Mucosa of gallbladder (tissue), 1 donor: ENCODE results near the gene TYMP. TPM values are rescaled to one million over a fixed set of nuclear protein-coding genes. Genes with fewer than 3 reads are reported as not detected.

Experiments used
- DNase-seq: peaks from one replicate; pipeline ENCODE4 v3.0.0-alpha.2; 2020; ENCODE audit warnings: low spot score
- total RNA-seq: library from RNA; stranded (reverse); gene quantifications from one replicate; pipeline ENCODE4 v1.2.1, GENCODE V29; 2021
- donor health status: DM: no; HTN: no; CAD: no.

The TYMP gene
- total RNA-seq, 1 donor from 2014 or later: 34.8 TPM

- peak; percentile 59 for DNase-seq
Measured at GRCh38 chr22:50483977-50484853, 45.6 kb downstream of the TYMP start.

DNA sequence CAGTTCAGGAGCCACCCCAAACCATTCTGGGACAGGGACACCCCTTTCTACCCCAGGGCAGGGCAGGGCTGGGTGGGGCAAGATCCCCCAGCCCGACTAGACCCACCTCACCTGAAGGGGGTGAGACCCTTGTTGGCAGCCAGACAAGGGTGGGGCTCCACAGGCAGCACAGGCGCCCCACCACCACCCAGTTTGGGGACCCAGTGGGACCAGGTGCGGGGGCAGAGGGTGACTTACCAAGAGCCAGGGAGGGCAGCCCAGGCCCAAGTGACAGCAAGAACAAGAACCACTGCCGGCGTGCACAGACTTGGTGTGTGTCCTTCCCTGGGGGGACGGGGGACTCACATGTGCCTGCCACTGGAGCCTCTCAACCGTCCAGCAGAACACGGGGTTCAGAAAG lies 46.3 kb downstream of the TYMP start:
- no peak for DNase-seq

GRCh38 chr22:50483106-50483505 lies 46.7 kb downstream of the TYMP start:
- DNase-seq: no peak

DNA sequence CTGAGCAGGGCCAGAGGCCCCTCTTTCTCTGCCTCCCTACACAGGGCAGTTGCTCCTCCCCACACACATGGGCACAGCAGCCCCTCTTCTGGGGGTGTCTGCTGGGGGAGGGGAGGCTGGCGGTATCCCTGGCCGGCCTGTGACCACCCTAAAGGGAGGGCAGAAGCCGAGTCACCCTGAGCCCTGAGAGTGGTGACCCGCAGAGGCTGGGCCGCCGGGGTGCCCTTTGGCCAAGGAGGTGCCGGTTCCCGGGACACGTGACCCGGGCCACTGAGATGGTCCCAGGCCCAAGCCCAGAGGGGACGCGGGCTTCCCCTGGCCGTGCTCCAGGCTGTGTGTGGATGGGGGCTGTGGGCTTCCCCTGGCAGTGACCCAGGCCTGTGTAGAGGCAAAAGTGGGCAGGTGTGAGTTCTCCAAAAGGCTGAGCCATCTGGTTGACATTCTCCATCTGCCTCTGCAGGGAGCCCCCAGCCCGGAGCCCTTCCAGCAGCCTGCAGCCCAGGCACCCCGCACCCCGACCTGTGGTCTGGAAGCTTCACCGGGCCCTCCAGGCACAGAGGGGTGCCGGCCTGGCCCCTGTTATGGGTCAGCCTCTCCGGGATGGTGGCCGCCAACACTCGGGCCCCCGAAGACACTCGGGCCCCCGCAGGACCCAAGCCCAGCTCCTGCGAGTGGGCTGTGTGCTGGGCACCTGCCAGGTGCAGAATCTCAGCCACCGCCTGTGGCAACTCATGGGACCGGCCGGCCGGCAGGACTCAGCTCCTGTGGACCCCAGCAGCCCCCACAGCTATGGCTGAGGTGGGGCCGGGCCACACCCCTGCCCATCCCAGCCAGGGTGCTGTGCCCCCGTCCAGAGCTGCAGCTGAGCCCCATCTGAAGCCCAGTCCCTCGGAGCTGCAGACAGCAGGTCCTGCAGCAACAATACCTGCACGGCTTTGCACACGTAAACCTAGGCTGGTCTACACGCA lies 47.4 kb downstream of the TYMP start:
- DNase-seq: no peak

- DNase-seq: no peak
Measured at GRCh38 chr22:50481440-50482106, 48.2 kb downstream of the TYMP start, which contains the start of gene ADM2. ADM2 (plus strand) TSS chr22:50481543; CDS start chr22:50481848, 305 bp downstream.

DNA sequence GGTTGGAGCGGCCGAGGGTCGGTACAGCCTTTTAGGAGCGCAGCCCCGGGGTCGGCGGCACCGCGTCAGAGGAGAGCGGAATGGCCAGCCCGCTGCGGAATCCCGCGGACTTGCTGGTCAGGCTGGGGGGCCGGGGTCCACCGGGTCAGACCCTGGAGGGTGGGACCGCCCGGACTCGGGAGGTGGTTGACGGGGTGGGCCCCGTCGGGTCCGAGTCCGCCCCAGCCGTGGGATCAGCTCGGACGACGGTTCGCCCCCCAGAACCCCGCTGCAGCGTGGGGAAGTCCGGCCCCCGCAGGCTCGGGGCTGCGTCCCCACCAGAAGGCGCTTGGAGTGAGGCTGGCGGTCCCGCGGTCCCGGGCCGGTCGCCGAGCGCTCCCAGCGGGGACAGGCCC lies 48.8 kb downstream of the TYMP start:
- DNase-seq: no peak

- DNase-seq: no peak
Measured at GRCh38 chr22:50479721-50480120, 50.1 kb downstream of the TYMP start.

GRCh38 chr22:50477923-50478322 lies 51.9 kb downstream of the TYMP start:
- no peak for DNase-seq

DNA sequence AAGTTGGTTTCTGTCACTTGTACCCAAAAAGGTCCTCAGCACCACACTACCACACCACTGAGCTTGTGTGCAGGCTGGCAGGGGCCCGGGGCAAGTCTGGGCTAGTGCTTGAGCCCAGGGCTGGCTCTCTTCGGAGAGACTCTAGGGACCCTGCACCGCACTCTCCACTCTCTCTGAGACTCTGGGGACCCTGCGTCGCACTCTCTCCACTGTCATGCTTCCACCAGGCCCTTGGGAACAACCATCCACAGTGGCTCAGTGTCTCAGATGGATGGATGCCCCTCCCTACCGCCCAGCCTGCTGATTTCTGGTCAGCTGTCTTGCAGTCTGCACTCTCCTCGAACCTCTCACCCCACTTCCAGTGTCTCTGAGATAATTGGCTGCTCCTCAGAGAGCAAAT lies 52.9 kb downstream of the TYMP start:
- DNase-seq: no peak

Other genes with a start within 250 kb of the TYMP start
- 1,246 TPM for gene PLXNB2, start 222.4 kb downstream of the TYMP start, total RNA-seq
- gene DENND6B, start 203.0 kb downstream of the TYMP start, total RNA-seq: 24.9 TPM
- gene PPP6R2, start 186.7 kb downstream of the TYMP start, total RNA-seq: 75.5 TPM
- gene SBF1, start 55.0 kb downstream of the TYMP start, total RNA-seq: 95.8 TPM
- gene ADM2, start 48.5 kb downstream of the TYMP start, total RNA-seq: 5.1 TPM
- gene MIOX, start 43.2 kb downstream of the TYMP start, total RNA-seq: 1.6 TPM
- 89.1 TPM for gene LMF2, start 22.3 kb downstream of the TYMP start, total RNA-seq
- 35.2 TPM for gene NCAPH2, start 21.8 kb downstream of the TYMP start, total RNA-seq
- gene SCO2, start 4.4 kb downstream of the TYMP start, total RNA-seq: 1.3 TPM
- 0.17 TPM for gene KLHDC7B, start 15.9 kb upstream of the TYMP start, total RNA-seq
- gene SYCE3, start 32.9 kb upstream of the TYMP start, total RNA-seq: not detected
- 32.4 TPM for gene CPT1B, start 48.4 kb upstream of the TYMP start, total RNA-seq
- gene CHKB, start 52.8 kb upstream of the TYMP start, total RNA-seq: 106 TPM
- 0.89 TPM for gene MAPK8IP2, start 70.8 kb upstream of the TYMP start, total RNA-seq
- 113 TPM for gene ARSA, start 98.1 kb upstream of the TYMP start, total RNA-seq
- 21.8 TPM for gene SHANK3, start 142.8 kb upstream of the TYMP start, total RNA-seq
- gene ACR, start 208.2 kb upstream of the TYMP start, total RNA-seq: 0.92 TPM